ENCODE measurements around the gene FBXO42. TPM values are rescaled to one million over a fixed set of nuclear protein-coding genes. Genes with fewer than 3 reads are reported as not detected.

Gene FBXO42
- total and polyA plus RNA-seq, 3 donors from 2014 or later: 25.0 to 45.6 (median 42.0) TPM

- no peak for DNase-seq
- no peaks in the 10 kb centered on the region for H3K27me3 ChIP-seq
- WGBS, 2 donors: 88 to 94% methylated on average over 4 of the region's 4 CpGs
- TF ChIP-seq POLR2A (IDR thresholded peaks at IDR 0.05) (no peak), CTCF (IDR thresholded peaks at IDR 0.05) (no peak)
- no peak overlapping the region for H3K27ac ChIP-seq
- H3K9me3 ChIP-seq: no peaks in the 10 kb centered on the region
- intact Hi-C loops (cut with DNase I; ENCODE audit: low total_unique reads): no loop called here
- H3K36me3 ChIP-seq (ENCODE audit: low read depth, missing control alignments): no peaks in the 10 kb centered on the region
- no peak overlapping the region for H3K4me3 ChIP-seq
- no peaks in the 10 kb centered on the region for H3K4me1 ChIP-seq
Measured at GRCh38 chr1:16286122-16286521, 66.2 kb downstream of the FBXO42 start.

GRCh38 chr1:16281765-16282164 is 70.5 kb downstream of the FBXO42 start:
- no peak overlapping the region for H3K4me3 ChIP-seq
- 90 to 92% methylated on average over 2 of the region's 2 CpGs for WGBS, 2 donors
- H3K27ac ChIP-seq: no peak overlapping the region
- intact Hi-C loops (cut with DNase I; ENCODE audit: low total_unique reads): no loop called here
- H3K27me3 ChIP-seq: no peaks in the 10 kb centered on the region
- H3K4me1 ChIP-seq: no peaks in the 10 kb centered on the region
- TF ChIP-seq CTCF (IDR thresholded peaks at IDR 0.05) (no peak), POLR2A (IDR thresholded peaks at IDR 0.05) (no peak)
- H3K9me3 ChIP-seq: no peaks in the 10 kb centered on the region
- no peak for DNase-seq
- no peaks in the 10 kb centered on the region for H3K36me3 ChIP-seq (ENCODE audit: low read depth, missing control alignments)

GRCh38 chr1:16279186-16279585 is 73.1 kb downstream of the FBXO42 start:
- no peak overlapping the region for H3K4me3 ChIP-seq
- no peaks in the 10 kb centered on the region for H3K36me3 ChIP-seq (ENCODE audit: low read depth, missing control alignments)
- H3K27me3 ChIP-seq: no peaks in the 10 kb centered on the region
- intact Hi-C loops (cut with DNase I; ENCODE audit: low total_unique reads): no loop called here
- no peaks in the 10 kb centered on the region for H3K4me1 ChIP-seq
- DNase-seq: no peak
- 57 to 62% methylated on average over 2 of the region's 2 CpGs for WGBS, 2 donors
- TF ChIP-seq CTCF (IDR thresholded peaks at IDR 0.05) (no peak), POLR2A (IDR thresholded peaks at IDR 0.05) (no peak)
- H3K9me3 ChIP-seq: no peaks in the 10 kb centered on the region
- H3K27ac ChIP-seq: no peak overlapping the region

- H3K27ac ChIP-seq: no peak overlapping the region
Measured at GRCh38 chr1:16276302-16277030, 75.8 kb downstream of the FBXO42 start.

More at GRCh38 chr1:16276302-16277030, 75.8 kb downstream of the FBXO42 start:
- Histone ChIP-seq H3K9me3 (no peaks in the 10 kb centered on the region), H3K4me1 (no peaks in the 10 kb centered on the region), H3K4me3 (no peak overlapping the region), H3K27me3 (no peaks in the 10 kb centered on the region), H3K36me3 (ENCODE audit: low read depth, missing control alignments) (no peaks in the 10 kb centered on the region)
- 72 to 87% methylated on average over 6 of the region's 6 CpGs for WGBS, 2 donors
- intact Hi-C loops (cut with DNase I; ENCODE audit: low total_unique reads): no loop called here
- DNase-seq: no peak
- TF ChIP-seq POLR2A (IDR thresholded peaks at IDR 0.05): no peak
- TF ChIP-seq CTCF (IDR thresholded peaks at IDR 0.05): no peak
